ENCODE measurements around the gene CYP27C1. TPM values are rescaled to one million over a fixed set of nuclear protein-coding genes. Genes with fewer than 3 reads are reported as not detected.

CYP27C1 gene
- total and polyA plus RNA-seq, 2 donors (not counting 1 experiment from before 2014, with no cell fraction given), result 0.07 TPM; not detected in 1

GRCh38 chr2:127166231-127166860, 53.8 kb downstream of the CYP27C1 start:
- no peak overlapping the region for H3K27ac ChIP-seq (ENCODE audit: insufficient read depth, low read length)
- no peaks in the 10 kb centered on the region for H4K20me1 ChIP-seq (ENCODE audit: control insufficient read depth, extremely low read depth, insufficient read depth, low read length)
- no peak for DNase-seq (ENCODE audit: low read depth in 2 of 2)
- no peak overlapping the region for H3K9ac ChIP-seq (ENCODE audit: insufficient read depth, low read length)
- H3K4me2 ChIP-seq (ENCODE audit: extremely low read depth, insufficient read depth, low read length), result no peak overlapping the region
- no peaks in the 10 kb centered on the region for H3K9me3 ChIP-seq (ENCODE audit: control insufficient read depth, insufficient read depth, low read depth, low read length)
- TF ChIP-seq EZH2 (IDR thresholded peaks at IDR 0.05; ENCODE audit: low read length, missing control alignments) (no peak), CTCF (conservative IDR thresholded peaks at IDR 0.05 in 1 of 2, IDR thresholded peaks at IDR 0.05 in 1 of 2; ENCODE audit: low read depth in 1 of 2, low read length in 2 of 2) (no peak)
- no peak overlapping the region for H2AFZ ChIP-seq (ENCODE audit: low read length)
- H3K4me1 ChIP-seq (ENCODE audit: control insufficient read depth, extremely low read depth, insufficient read depth, low read length), result no peaks in the 10 kb centered on the region
- H3K36me3 ChIP-seq (ENCODE audit: control insufficient read depth, insufficient read depth, low read length), result no peaks in the 10 kb centered on the region
- H3K79me2 ChIP-seq (ENCODE audit: control insufficient read depth, insufficient read depth, low read length), result no peaks in the 10 kb centered on the region
- no peaks in the 10 kb centered on the region for H3K27me3 ChIP-seq (ENCODE audit: control insufficient read depth, insufficient read depth, low read length)
- H3K4me3 ChIP-seq (replicated peaks in 1 of 4; ENCODE audit: control extremely low read depth in 1 of 4, insufficient read depth in 1 of 4, low read depth in 3 of 4, low read length in 4 of 4), result no peak overlapping the region

GRCh38 chr2:127165539-127165935, 54.6 kb downstream of the CYP27C1 start:
- no peak overlapping the region for H3K9ac ChIP-seq (ENCODE audit: insufficient read depth, low read length)
- H3K27ac ChIP-seq (ENCODE audit: insufficient read depth, low read length), result no peak overlapping the region
- H3K4me3 ChIP-seq (replicated peaks in 1 of 4; ENCODE audit: control extremely low read depth in 1 of 4, insufficient read depth in 1 of 4, low read depth in 3 of 4, low read length in 4 of 4), result no peak overlapping the region
- no peak overlapping the region for H3K4me2 ChIP-seq (ENCODE audit: extremely low read depth, insufficient read depth, low read length)
- no peaks in the 10 kb centered on the region for H3K36me3 ChIP-seq (ENCODE audit: control insufficient read depth, insufficient read depth, low read length)
- H3K4me1 ChIP-seq (ENCODE audit: control insufficient read depth, extremely low read depth, insufficient read depth, low read length), result no peaks in the 10 kb centered on the region
- no peaks in the 10 kb centered on the region for H3K27me3 ChIP-seq (ENCODE audit: control insufficient read depth, insufficient read depth, low read length)
- DNase-seq (ENCODE audit: low read depth in 2 of 2), result no peak
- no peaks in the 10 kb centered on the region for H4K20me1 ChIP-seq (ENCODE audit: control insufficient read depth, extremely low read depth, insufficient read depth, low read length)
- H3K9me3 ChIP-seq (ENCODE audit: control insufficient read depth, insufficient read depth, low read depth, low read length), result no peaks in the 10 kb centered on the region
- no peak overlapping the region for H2AFZ ChIP-seq (ENCODE audit: low read length)
- no peaks in the 10 kb centered on the region for H3K79me2 ChIP-seq (ENCODE audit: control insufficient read depth, insufficient read depth, low read length)
- TF ChIP-seq CTCF (conservative IDR thresholded peaks at IDR 0.05 in 1 of 2, IDR thresholded peaks at IDR 0.05 in 1 of 2; ENCODE audit: low read depth in 1 of 2, low read length in 2 of 2) (no peak), EZH2 (IDR thresholded peaks at IDR 0.05; ENCODE audit: low read length, missing control alignments) (no peak)

- no peak overlapping the region for H3K4me2 ChIP-seq (ENCODE audit: extremely low read depth, insufficient read depth, low read length)
- no peak overlapping the region for H3K9ac ChIP-seq (ENCODE audit: insufficient read depth, low read length)
- no peak overlapping the region for H2AFZ ChIP-seq (ENCODE audit: low read length)
- H3K4me3 ChIP-seq (replicated peaks in 1 of 4; ENCODE audit: control extremely low read depth in 1 of 4, insufficient read depth in 1 of 4, low read depth in 3 of 4, low read length in 4 of 4), result no peak overlapping the region
- no peak for DNase-seq (ENCODE audit: low read depth in 2 of 2)
- no peaks in the 10 kb centered on the region for H3K36me3 ChIP-seq (ENCODE audit: control insufficient read depth, insufficient read depth, low read length)
- no peaks in the 10 kb centered on the region for H3K79me2 ChIP-seq (ENCODE audit: control insufficient read depth, insufficient read depth, low read length)
- no peaks in the 10 kb centered on the region for H3K4me1 ChIP-seq (ENCODE audit: control insufficient read depth, extremely low read depth, insufficient read depth, low read length)
- no peak for TF ChIP-seq EZH2 (IDR thresholded peaks at IDR 0.05; ENCODE audit: low read length, missing control alignments)
- no peak overlapping the region for H3K27ac ChIP-seq (ENCODE audit: insufficient read depth, low read length)
- no peaks in the 10 kb centered on the region for H3K27me3 ChIP-seq (ENCODE audit: control insufficient read depth, insufficient read depth, low read length)
- H4K20me1 ChIP-seq (ENCODE audit: control insufficient read depth, extremely low read depth, insufficient read depth, low read length), result no peaks in the 10 kb centered on the region
- no peaks in the 10 kb centered on the region for H3K9me3 ChIP-seq (ENCODE audit: control insufficient read depth, insufficient read depth, low read depth, low read length)
Observed at GRCh38 chr2:127164761-127165538, 55.1 kb downstream of the CYP27C1 start.
